ENCODE results near the gene LDLR.

GRCh38 chr19:11125994-11126685 lies 36.9 kb downstream of the LDLR start:
- TF ChIP-seq EZH2 (IDR thresholded peaks at IDR 0.05; ENCODE audit: borderline replicate concordance, insufficient read depth, low read depth, low read length, poor library complexity, severe bottlenecking) (no peak), CTCF (IDR thresholded peaks at IDR 0.05) (peak; percentile 90)
